Prostate gland (tissue), 2 donors: ENCODE data around the gene PGBD2.

Experiments
- POLR2AphosphoS5 ChIP-seq: sonication (generic); formaldehyde crosslinking; IDR thresholded peaks from one replicate; pipeline ENCODE4 v1.6.1; 2017; ENCODE audit warnings: antibody characterized with exemption
- TF ChIP-seq, protein P1 (sequence below), 4 experiments: fragments of 200-600 bp in 2 of 4; fragments of 450-650 bp in 2 of 4; sonication (generic) in 2 of 4; IDR thresholded peaks; 1 replicate in 3 of 4; 2 replicates in 1 of 4; pipeline ENCODE4 v1.5.1; 2016 to 2019; ENCODE audit warnings: antibody characterized with exemption in 4 of 4, mild to moderate bottlenecking in 2 of 4, moderate library complexity in 2 of 4

DNA sequence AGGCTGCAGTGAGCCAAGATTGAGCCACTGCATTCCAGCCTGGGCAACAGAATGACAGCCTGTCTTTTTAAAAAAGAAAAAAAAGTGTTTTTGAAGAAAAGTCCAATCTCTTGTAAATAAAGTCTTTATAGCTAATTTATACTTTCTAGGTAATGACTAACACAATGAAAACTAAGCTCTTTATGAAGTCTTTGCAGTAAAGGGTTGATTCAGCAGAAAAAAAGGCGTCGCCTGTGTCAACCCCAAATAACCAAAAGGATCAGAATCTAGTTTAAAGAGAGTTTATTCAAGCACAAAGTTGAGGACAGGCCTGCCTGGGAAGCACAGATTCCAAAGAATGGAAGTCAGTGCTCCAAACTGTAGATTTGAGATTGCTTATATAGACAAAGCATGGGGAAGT, 14.3 kb upstream of the PGBD2 start:
- TF ChIP-seq, protein P1, sequence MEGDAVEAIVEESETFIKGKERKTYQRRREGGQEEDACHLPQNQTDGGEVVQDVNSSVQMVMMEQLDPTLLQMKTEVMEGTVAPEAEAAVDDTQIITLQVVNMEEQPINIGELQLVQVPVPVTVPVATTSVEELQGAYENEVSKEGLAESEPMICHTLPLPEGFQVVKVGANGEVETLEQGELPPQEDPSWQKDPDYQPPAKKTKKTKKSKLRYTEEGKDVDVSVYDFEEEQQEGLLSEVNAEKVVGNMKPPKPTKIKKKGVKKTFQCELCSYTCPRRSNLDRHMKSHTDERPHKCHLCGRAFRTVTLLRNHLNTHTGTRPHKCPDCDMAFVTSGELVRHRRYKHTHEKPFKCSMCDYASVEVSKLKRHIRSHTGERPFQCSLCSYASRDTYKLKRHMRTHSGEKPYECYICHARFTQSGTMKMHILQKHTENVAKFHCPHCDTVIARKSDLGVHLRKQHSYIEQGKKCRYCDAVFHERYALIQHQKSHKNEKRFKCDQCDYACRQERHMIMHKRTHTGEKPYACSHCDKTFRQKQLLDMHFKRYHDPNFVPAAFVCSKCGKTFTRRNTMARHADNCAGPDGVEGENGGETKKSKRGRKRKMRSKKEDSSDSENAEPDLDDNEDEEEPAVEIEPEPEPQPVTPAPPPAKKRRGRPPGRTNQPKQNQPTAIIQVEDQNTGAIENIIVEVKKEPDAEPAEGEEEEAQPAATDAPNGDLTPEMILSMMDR (IDR thresholded peaks at IDR 0.05) = no peak
- TF ChIP-seq POLR2AphosphoS5 = no peak
